HCT116 (cell line): Measurements from ENCODE around the gene ZNF777. TPM values are rescaled to one million over a fixed set of nuclear protein-coding genes. Genes with fewer than 3 reads are reported as not detected.

Source experiments
- ATAC-seq: fragments of 200-7000 bp; cut with Tn5 transposase; 2 replicates; pipeline ENCODE4 v1.9.1; 2020; ENCODE audit warnings: mild to moderate bottlenecking, moderate library complexity
- BruUV-seq: library from RNA; stranded (reverse); fragments of 400-500 nt; replicated peaks from 2 replicates; lab custom pipeline; 2021; lab: Mats Ljungman, UMichigan
- CTCF ChIA-PET: fragments of 300-600 bp; sonication (Branson Sonifier 250); formaldehyde crosslinking; loops from one replicate; lab custom pipeline; 2021; ENCODE audit warnings: antibody characterized with exemption; lab: Charles Lee
- POLR2A ChIA-PET: fragments of 300-600, 350-600 bp; sonication (Branson Sonifier 250); formaldehyde crosslinking; loops from one replicate; lab custom pipeline; 2021; ENCODE audit warnings: antibody characterized with exemption; lab: Charles Lee
- RAD21 ChIA-PET, 2 experiments: fragments of 300-600 bp; sonication (Branson Sonifier 250); formaldehyde crosslinking; loops; one replicate each; lab custom pipeline; 2023; ENCODE audit warnings: low total read pairs in 2 of 2; ENCODE audit not compliant: uncharacterized antibody in 2 of 2, unreplicated experiment in 2 of 2, low non-redundant PET in 1 of 2; lab: Charles Lee
- DNase-seq: peaks from one replicate; pipeline ENCODE4 v3.0.0-alpha.2; 2010; ENCODE audit warnings: low read depth, low spot score
- H2AFZ ChIP-seq: fragments of 200-600 bp; shearing (Covaris generic), sonication (generic); 2 replicates; pipeline ENCODE4 v1.6.1; 2017; ENCODE audit warnings: low read depth, mixed run types, mixed read lengths, antibody characterized with exemption, low read length; ENCODE audit not compliant: poor library complexity, severe bottlenecking
- H3K27ac ChIP-seq: 2 replicates; pipeline ENCODE4 v1.5.1; 2012; ENCODE audit warnings: low read depth, low read length
- H3K27me3 ChIP-seq: fragments of 200-600 bp; sonication (generic); 2 replicates; pipeline ENCODE4 v1.6.1; 2016; ENCODE audit warnings: mixed run types, low read length, mixed read lengths; ENCODE audit not compliant: insufficient read depth
- H3K36me3 ChIP-seq, 2 experiments: fragments of 200-500 bp in 1 of 2; fragments of 200-600 bp in 1 of 2; sonication (Bioruptor generic) in 1 of 2; sonication (generic) in 1 of 2; 2 replicates each; pipeline versions ENCODE4 v1.5.1 to v1.6.1; 2014 to 2016; ENCODE audit warnings: low read length in 2 of 2, inconsistent platforms in 1 of 2, mixed read lengths in 1 of 2, mixed run types in 1 of 2; ENCODE audit not compliant: insufficient read depth in 2 of 2, control insufficient read depth in 1 of 2
- H3K4me1 ChIP-seq, 2 experiments: fragments of 200-600 bp in 1 of 2; sonication (generic) in 1 of 2; 2 replicates each; pipeline versions ENCODE4 v1.5.1 to v1.6.1; 2012 to 2017; ENCODE audit warnings: low read length in 2 of 2, inconsistent platforms in 1 of 2, mild to moderate bottlenecking in 1 of 2, mixed read lengths in 1 of 2, mixed run types in 1 of 2, moderate library complexity in 1 of 2; ENCODE audit not compliant: insufficient read depth in 2 of 2, control insufficient read depth in 1 of 2
- H3K4me2 ChIP-seq: fragments of 200-600 bp; sonication (generic); 2 replicates; pipeline ENCODE4 v1.6.1; 2017; ENCODE audit warnings: mixed run types, low read length, mixed read lengths
- H3K4me3 ChIP-seq, 2 experiments: fragments of 200-600 bp in 1 of 2; sonication (generic) in 1 of 2; replicated peaks in 1 of 2; 2 replicates each; pipeline ENCODE4 v1.5.1; 2011 to 2016; ENCODE audit warnings: low read length in 2 of 2, control low read depth in 1 of 2, low read depth in 1 of 2, mild to moderate bottlenecking in 1 of 2, mixed read lengths in 1 of 2, mixed run types in 1 of 2
- H3K79me2 ChIP-seq: fragments of 200-600 bp; sonication (generic); 2 replicates; pipeline ENCODE4 v1.6.1; 2017; ENCODE audit warnings: mild to moderate bottlenecking, mixed run types, low read length, moderate library complexity, mixed read lengths; ENCODE audit not compliant: insufficient read depth
- H3K9ac ChIP-seq: fragments of 200-600 bp; sonication (generic); 2 replicates; pipeline ENCODE4 v1.6.1; 2016; ENCODE audit warnings: low read length, mixed read lengths
- H3K9me2 ChIP-seq: fragments of 200-600 bp; sonication (generic), shearing (Covaris generic); 2 replicates; pipeline ENCODE4 v1.6.1; 2017; ENCODE audit warnings: mixed run types, mild to moderate bottlenecking, moderate library complexity; ENCODE audit not compliant: insufficient read depth
- H3K9me3 ChIP-seq, 2 experiments: fragments of 200-500 bp in 1 of 2; fragments of 200-600 bp in 1 of 2; sonication (Bioruptor generic) in 1 of 2; sonication (generic) in 1 of 2; 2 replicates each; pipeline ENCODE4 v1.6.1; 2014 to 2017; ENCODE audit warnings: low read length in 2 of 2, mixed read lengths in 2 of 2, inconsistent platforms in 1 of 2, low read depth in 1 of 2, mild to moderate bottlenecking in 1 of 2, mixed run types in 1 of 2, moderate library complexity in 1 of 2; ENCODE audit not compliant: control insufficient read depth in 1 of 2, insufficient read depth in 1 of 2
- H4K20me1 ChIP-seq: fragments of 200-600 bp; sonication (generic), shearing (Covaris generic); 2 replicates; pipeline ENCODE4 v1.6.1; 2017; ENCODE audit warnings: mixed run types, mild to moderate bottlenecking, moderate library complexity; ENCODE audit not compliant: insufficient read depth
- CBX3 ChIP-seq: IDR thresholded peaks from 2 replicates; pipeline ENCODE4 v1.6.1; 2012; ENCODE audit warnings: low read depth
- CEBPB ChIP-seq: IDR thresholded peaks from 2 replicates; pipeline ENCODE4 v1.6.1; 2012; ENCODE audit warnings: low read depth
- EGR1 ChIP-seq: IDR thresholded peaks from 2 replicates; pipeline ENCODE4 v1.6.1; 2012; ENCODE audit warnings: low read depth
- ELF1 ChIP-seq: IDR thresholded peaks from 2 replicates; pipeline ENCODE4 v1.6.1; 2012; ENCODE audit warnings: low read depth, borderline replicate concordance
- FOSL1 ChIP-seq: IDR thresholded peaks from 2 replicates; pipeline ENCODE4 v1.6.1; 2012; ENCODE audit warnings: low read depth
- JUND ChIP-seq: IDR thresholded peaks from 2 replicates; pipeline ENCODE4 v1.6.1; 2012
- SIN3A ChIP-seq: IDR thresholded peaks from 2 replicates; pipeline ENCODE4 v1.6.1; 2012; ENCODE audit warnings: low read depth
- SP1 ChIP-seq: IDR thresholded peaks from 2 replicates; pipeline ENCODE4 v1.6.1; 2012; ENCODE audit warnings: low read depth
- SRF ChIP-seq: IDR thresholded peaks from 2 replicates; pipeline ENCODE4 v1.6.1; 2012; ENCODE audit warnings: low read depth
- TCF7L2 ChIP-seq: IDR thresholded peaks from 2 replicates; pipeline ENCODE4 v1.7.0; 2011; ENCODE audit warnings: borderline replicate concordance, inconsistent platforms; ENCODE audit not compliant: insufficient read depth, insufficient read length; ENCODE audit errors: extremely low read depth
- YY1 ChIP-seq: IDR thresholded peaks from 2 replicates; pipeline ENCODE4 v1.6.1; 2011; ENCODE audit warnings: low read length, low read depth, moderate library complexity, mild to moderate bottlenecking; ENCODE audit not compliant: insufficient replicate concordance; ENCODE audit errors: extremely low read depth
- intact Hi-C: fragments of 100-400 bp; cut with micrococcal nuclease; formaldehyde crosslinking; loops from 2 replicates; pipeline ENCODE4 v1.10.0; 2022
- total RNA-seq: library from RNA; stranded (reverse); gene quantifications from one replicate; pipeline ENCODE4 v1.2.1, GENCODE V29; 2021; ENCODE audit not compliant: unreplicated experiment
- TF ChIP-seq, protein P1 (sequence below): IDR thresholded peaks from 2 replicates; pipeline ENCODE4 v1.6.1; 2012
- TF ChIP-seq, protein P2 (sequence below): IDR thresholded peaks from 2 replicates; pipeline ENCODE4 v1.6.1; 2012

The ZNF777 gene
- total RNA-seq, 1 experiment from 2014 or later: 15.6 TPM

DNA sequence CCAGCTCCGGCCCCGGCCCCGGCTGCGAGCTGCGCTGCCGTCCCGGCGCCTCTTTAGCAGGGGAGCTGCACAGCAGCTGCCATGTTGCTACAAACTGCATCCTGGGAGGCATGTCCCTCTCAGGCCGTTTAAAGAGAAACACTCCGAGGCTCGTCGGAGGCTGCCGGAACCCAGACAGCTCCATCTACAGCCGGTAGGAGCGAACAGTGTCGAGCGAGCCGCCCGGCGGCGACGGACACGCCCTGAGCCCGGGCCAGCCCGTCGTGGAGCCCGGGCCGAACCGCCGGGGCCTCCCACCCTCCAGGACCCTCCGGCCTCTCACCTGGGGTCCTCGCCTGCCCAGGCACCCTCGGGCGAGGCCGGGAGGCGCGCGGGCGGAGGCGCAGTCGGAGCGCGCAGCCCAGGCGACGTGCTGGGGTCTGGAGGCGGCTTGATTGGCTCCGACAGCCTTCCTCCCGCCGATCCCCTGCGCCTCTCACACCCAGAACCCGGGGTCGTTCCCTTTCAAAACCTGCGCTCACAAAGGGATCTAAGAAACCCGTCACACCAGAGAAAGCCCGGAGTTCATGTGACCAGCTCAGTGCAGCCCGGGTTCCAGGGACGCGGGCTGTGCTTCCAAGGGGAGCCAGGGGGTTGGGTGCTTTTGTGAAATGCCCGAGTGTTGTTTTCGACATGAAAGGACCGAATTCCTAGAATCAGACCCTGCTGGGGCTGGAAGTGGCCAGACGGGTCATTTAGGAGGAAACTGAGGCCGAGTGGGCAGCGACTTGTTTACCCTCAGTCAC is at the start of gene ZNF777 (continued):
- TF ChIP-seq CBX3 (no peak), SRF (no peak), JUND (no peak), ELF1 (no peak), SIN3A (no peak; the same call in 1 of the 2 replicates), EGR1 (no peak)
- TF ChIP-seq, protein P1, sequence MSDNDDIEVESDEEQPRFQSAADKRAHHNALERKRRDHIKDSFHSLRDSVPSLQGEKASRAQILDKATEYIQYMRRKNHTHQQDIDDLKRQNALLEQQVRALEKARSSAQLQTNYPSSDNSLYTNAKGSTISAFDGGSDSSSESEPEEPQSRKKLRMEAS: peak; percentile 63

DNA sequence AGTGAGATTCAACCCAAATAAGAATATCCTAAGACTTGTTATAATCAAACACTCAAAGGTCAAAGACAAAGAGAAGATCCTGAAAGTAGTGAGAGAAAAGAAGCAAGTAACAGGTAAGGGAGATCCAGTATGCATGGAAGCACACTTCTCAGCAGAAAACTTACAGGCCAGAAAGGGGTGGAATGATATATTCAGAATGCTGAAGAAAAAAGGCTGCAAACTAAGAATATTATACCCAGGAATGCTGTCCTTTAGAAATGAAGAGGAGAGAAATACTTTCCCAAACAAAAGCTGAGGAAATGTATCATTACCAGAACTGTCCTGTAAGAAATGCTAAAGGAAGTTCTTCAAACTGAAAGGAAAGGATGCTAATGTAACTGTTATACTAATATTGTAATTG is 49.4 kb upstream of the ZNF777 start:
- RAD21 ChIA-PET: no interaction called here
- CTCF ChIA-PET: no interaction called here

More for the DNA sequence above, 49.4 kb upstream of the ZNF777 start:
- intact Hi-C loops: no loop called here
- Histone ChIP-seq H3K4me2 (no peak overlapping the region), H3K4me1 (no peaks in the 10 kb centered on the region), H3K9me2 (no peaks in the 10 kb centered on the region), H4K20me1 (no peaks in the 10 kb centered on the region), H3K4me3 (no peak overlapping the region), H3K27me3 (no peaks in the 10 kb centered on the region), H3K9me3 (peaks cover 4 to 9% of the 10 kb centered on the region in 2 experiments; a peak in 2 of 4 replicates), H3K9ac (no peak overlapping the region), H3K27ac (no peak overlapping the region), H2AFZ (no peak overlapping the region), H3K36me3 (no peaks in the 10 kb centered on the region), H3K79me2 (no peaks in the 10 kb centered on the region)
- DNase-seq (no peak), ATAC-seq (no peak)
- TF ChIP-seq, protein P2, sequence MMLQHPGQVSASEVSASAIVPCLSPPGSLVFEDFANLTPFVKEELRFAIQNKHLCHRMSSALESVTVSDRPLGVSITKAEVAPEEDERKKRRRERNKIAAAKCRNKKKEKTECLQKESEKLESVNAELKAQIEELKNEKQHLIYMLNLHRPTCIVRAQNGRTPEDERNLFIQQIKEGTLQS: no peak
- TF ChIP-seq, protein P1: no peak
- TF ChIP-seq SP1 (no peak), FOSL1 (no peak), JUND (no peak), YY1 (no peak), TCF7L2 (no peak), SRF (no peak), CEBPB (no peak), CBX3 (no peak)
- POLR2A ChIA-PET: no interaction called here
- BruUV-seq: no TSS peak
